Fibroblast of the conjunctiva (primary cell): ENCODE results near the gene TWIST2.

Source experiments
- DNase-seq: peaks from one replicate; pipeline ENCODE4 v3.0.0-alpha.2; 2010; ENCODE audit warnings: low read depth

TWIST2 gene

DNA sequence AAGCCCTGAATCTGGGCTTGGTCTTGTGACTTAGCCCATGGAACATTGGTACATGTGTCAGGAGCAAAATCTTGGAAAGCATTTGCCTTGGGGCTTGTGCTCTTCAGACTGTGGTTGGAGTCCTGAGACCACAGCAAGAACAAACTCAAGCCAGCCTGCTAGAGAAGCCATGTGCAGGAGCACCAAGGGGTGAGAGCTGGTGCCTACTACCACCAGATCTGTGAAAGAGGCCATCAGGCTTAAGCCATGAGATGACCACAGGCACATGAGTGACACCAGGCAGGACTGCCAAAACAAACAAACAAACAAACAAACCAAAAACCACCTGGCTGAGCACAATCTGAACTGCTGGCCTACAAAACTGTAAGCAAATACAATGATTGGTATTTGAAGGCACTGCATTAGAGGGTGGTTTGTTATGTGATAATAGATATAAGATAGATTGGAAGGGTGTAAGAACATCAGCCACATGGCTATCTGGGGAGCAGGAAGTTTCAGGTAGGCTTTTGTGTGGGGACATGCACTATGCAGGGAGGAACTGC lies 9.0 kb upstream of the TWIST2 start:
- DNase-seq: no peak

DNA sequence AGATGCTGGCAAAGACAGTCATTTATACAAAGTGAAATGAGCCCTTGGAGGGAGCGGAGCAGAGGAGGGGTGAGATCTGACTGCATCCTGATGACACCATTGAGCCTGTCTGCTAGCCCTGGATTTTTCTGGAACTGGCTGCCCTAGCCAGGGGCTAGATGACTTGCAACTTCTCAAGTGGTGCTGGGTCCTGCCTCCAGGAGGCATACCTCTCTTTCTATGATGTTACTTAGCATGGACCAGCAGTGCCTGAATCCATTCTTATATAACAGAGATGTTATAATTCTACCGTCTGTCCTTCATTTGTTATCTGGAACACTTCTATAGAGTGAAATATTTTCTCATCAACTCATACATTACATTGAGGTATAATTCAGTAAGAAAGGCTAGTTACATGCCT lies 8.5 kb upstream of the TWIST2 start:
- no peak for DNase-seq

DNA sequence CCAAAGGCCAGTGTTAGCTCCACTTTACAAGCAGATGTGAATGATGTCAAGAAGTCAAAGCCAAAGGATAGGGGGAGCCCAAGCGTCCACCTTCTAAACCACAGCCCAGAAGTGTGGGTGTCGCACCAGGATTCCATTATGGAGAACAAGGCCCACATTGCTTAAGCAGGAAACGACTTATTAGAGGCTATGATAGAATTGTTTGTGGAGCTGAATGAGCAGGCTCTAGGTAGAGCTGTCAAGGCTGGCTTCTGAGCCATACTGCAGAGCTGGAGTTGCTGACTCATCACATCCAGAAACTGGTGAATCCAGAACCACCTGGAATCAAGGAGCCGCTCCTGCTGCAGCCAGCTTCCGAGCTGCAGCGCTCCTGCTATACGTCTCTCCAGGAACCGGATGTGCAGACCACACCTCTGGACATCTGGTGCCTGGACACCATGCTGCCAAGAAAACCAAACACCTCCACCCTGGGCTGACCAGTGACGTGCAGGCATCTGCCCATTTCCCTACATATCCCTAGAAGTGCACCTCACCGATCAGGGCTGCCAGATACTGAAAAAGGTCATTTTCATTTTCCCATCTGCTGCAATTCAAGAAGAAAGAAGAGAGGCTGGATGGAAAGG lies 6.2 kb upstream of the TWIST2 start:
- no peak for DNase-seq

DNA sequence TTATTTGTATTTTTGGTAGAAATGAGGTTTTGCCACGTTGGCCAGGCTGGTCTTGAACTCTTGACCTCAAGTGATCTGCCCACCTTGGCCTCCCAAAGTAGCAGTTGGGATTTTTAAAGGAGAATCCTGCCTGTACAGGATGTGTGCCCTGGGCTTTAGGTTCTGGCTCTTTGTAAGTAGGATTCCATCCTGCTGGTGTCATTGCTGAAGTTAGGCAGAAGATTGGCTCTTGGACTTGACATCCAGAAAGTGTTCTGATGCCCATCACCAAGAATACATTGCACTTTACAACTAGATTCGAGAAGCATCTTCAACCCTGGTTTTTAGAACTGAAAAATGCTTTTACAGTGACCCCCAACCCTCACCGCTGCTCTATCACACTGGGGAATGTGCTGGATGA lies 4.4 kb upstream of the TWIST2 start:
- DNase-seq: no peak

DNA sequence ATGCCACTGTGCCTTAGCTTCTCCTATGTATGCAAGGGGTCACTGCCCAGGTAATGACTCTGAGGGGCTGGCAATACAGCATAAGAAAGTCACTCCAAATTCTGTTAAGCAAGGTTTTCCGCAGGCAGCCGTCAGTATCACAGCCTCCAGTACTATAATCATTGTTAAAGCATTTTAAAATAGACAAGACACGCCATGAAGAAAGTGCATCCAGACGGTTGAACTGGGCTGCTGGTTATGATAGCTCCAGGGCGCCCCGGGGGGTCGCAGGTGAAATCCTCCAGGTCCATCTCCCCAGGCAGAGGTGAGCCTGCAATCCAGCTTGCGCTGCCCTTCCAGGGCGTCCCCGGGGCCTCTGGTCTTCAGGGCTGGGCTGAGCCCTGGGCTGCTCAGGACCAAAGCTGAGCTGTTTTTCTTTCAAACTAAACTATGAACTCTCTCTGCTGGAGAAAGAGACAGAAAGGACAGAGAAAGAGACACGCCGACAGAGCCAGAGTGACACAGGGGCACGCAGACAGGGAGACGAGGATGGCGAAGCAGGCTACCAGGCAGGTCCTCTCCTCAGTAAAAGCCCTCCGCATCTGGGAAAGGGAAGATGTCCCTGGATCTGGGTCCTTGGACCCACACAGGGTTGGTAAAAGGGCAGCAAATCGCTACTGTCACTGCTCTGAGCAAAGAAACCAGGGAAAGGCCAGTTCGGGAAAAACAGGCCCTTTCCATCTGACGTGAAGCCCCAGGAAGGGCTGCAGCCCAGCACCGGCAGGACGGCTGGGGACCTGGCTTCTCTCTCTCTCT lies 2.1 kb upstream of the TWIST2 start:
- DNase-seq: no peak

DNA sequence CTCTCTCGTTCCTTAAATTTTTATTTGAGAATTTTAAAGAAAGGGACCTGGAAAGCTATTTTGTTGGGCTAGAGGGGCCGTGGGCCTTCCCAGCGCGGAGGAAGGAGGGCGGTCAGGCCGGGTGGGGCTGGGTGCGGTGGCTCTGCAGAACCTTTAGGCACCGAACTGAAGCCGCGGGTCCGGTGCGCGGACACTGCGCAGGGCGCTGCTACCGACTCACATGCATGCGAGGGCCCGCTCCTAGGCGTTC lies 1.6 kb upstream of the TWIST2 start:
- DNase-seq: no peak

DNA sequence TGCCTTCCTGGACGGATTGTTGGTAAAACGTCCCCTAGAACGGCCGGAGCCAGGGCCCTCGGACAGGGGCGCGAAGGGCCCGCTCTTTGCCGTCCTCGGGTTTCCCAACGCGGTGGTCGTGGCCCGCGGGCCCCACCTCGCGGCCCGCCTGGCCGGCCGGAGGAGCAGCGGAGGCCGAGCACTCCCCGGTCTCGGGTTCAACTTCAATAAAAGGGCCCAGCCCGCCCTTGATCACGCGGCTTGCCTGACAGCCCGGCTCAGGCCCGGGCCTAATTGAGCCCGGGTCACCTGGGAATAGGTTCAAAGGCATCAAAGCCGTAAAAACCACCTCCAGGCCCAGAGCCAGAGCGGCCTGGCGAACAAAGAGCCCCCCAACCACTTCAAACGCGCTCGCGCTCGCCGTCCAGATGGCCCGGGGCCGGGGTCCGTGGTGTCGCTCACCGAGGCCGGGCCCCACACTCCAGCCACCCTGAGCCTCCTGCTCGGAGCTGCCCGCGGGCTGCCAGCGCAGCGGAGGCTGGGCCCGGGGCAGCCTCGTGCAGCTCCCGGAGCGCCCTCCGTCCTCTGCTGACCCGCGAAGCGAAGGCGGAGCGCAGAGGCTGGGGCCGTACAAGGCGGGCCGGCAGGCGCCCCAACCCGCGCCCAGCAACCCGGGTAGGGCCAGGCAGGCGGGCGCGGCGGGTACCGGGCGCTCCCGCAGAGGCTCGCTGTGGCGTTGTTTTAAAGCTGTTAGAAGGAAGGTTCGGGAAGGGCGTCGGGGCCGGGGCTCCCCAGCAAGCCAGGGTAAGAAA lies 1.1 kb upstream of the TWIST2 start:
- no peak for DNase-seq

DNA sequence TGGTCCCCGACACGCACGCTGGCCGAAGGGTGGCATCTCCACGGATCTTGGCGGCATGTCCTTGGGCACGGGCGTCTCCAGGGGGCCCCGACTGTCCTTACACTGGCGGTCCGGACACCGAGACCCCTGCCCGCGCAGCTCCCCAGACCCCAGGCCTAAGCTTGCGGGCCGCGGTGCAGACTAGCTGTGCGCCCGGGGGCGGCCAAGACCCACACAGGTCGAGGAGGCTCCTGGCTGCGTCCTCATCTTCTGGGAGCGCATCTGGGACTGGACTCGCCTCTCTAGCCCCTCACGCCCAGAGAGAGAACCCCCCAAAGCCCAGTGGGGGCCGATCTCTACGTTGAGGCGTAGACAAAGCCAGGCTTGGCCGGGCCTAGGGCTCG lies 475 bp upstream of the TWIST2 start:
- DNase-seq: no peak

DNA sequence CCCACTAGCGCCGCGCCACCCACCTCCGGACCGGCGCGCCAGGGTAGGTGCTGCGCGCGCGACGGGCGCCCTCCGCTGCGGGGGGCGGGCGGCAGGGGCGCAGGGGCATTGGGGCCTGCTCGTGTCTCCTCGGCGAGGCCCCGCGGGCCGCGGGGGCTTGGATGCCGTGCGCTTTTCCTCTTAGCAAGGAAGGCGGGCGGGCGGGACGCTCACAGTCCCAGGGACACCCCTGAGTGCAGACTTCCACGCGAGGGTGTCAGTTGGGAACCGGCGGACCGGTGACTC lies 748 bp downstream of the TWIST2 start:
- DNase-seq: no peak

DNA sequence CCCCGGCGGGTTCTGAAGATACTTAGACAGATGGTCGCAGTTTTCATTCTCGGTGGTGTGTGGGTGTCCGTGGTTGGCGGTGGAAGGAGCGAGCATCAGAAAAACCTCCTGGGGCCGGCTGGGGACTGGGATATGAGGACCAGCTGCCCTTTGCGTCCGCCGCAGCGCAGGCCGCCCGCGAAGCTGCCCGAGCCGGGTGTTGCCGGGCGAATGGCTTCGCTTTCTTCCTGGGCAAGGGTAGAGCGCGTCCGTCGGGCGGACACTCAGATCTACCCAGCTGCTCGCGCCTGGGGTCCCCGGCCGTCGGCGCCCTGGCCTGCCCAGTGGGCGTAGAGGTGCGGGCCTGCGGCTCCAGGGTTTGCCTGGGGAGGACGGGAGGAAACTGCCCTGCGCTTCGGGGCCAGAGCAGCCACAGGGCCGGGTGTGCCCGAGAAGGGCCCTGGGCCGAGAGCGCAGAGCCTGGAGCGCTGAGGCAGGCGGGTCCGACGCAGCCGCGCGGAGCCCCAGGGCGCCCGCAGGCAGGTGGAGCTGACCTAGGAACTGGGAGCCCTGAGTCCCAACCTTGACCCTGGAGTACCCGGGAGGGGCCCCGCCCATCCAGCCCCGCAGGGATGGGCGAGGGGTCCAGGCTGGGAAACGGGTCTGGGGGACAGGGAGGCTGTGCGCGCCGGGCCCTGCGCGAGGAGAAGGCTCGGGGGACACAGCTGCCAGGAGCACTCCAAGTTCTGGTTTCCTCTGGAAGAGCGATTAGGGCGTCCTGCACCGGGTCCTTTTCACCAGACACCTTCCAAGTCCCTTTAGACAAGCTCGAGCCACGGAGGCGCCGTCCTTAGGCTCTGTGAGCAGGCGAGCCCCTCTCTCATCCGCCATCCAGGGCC lies 1.3 kb downstream of the TWIST2 start:
- no peak for DNase-seq

DNA sequence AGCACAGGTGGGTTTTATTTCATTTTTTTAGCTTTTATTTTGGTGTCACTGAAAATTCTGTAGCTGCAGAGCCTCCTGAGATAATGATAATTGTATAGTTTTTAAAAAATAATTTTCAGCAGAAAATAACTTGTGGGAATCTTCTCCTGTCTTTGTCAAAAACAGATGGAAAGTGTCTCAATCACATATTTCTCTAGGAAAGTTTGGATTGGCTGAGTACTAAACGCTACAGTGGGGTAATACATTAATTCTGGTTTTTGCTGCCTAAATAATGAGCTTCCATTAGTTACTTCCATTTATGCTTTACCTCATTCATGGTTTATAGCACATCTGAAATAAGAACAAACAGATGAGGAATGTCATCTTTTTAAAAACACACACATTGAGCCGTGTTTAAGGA lies 2.2 kb downstream of the TWIST2 start:
- no peak for DNase-seq

DNA sequence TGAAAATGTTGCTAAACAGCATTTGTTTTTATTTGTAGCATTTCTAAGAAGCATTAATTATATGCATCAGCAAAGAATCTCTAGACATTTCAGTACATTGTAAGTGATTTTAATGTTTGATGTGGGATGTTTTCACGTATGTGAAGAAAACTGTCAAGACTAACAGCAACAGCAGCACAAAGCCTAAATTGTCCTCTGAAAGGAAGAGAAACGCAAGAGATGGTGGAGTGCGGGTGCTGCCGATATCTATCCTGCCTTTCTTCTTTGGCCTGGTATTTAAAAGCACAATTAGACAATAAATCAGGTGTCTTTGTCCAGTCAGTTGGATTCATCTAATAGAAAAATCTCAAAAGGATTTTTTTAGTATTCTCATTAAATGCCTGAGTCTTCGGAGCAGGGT lies 3.1 kb downstream of the TWIST2 start:
- DNase-seq: no peak

DNA sequence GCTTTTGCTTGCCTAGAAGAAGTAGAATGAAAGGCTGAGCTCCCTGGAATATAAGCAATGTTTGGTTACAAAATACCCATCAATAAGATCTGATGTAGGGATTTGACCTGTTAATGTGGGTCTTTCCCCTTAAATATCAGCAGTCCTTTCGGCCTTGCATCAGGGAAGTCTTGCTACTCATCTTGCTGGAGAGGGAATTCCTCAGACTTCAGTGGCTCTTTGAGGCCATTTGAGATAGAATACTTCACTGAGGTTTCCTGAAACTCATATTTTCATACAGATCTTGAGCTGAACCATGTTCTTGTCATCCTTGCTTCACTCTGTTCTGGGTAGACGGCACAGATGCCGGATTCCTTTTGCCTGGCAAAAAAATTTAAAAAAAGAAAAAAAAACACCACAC lies 3.9 kb downstream of the TWIST2 start:
- DNase-seq: no peak

DNA sequence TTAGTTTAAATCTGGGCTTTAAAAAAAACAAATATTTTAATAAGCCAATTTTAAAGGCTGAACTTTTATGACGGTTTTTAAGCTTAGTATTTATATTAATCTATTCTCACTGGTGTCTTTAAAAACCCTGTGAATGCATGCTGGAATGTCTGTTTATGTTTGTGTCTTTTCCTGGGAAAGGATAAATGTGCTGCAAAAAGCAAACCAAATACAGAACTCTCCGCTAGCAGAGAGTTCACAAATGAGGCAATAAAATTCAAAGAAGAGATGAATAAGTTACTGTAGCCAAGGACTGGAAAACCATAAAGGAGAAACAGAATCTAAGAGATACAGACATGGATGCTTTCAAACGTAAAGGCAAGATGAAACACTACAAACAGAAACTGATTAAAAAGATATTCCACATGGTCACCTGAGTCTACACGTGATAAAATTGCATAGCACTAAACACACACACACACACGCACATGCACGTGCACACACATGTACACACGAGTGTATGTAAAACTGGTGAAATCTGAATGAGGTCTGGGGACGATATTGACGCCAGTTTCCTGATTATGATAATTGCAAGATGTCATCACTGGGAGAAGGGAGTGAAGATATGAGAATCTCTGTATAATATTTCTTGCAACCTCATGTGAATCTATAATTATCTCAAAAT lies 4.5 kb downstream of the TWIST2 start:
- DNase-seq: no peak

DNA sequence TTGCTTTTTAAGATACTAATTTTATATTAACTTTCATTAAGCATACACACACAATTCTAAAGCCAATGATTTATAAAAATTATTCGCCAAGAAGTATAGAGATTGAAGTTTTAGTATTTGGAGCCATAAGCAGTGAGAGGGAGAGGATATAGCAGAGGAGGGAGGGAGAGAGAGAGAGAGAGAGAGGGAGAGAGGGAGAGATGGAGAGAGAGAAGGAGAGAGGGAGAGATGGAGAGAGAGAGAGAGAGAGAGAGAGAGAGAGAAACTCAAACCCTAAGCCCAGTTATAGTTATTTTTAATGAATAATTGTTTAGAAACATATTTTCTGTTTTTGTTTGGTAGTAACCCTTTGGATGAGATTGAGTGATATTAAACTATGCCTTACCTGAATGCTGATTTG lies 5.3 kb downstream of the TWIST2 start:
- DNase-seq: no peak

DNA sequence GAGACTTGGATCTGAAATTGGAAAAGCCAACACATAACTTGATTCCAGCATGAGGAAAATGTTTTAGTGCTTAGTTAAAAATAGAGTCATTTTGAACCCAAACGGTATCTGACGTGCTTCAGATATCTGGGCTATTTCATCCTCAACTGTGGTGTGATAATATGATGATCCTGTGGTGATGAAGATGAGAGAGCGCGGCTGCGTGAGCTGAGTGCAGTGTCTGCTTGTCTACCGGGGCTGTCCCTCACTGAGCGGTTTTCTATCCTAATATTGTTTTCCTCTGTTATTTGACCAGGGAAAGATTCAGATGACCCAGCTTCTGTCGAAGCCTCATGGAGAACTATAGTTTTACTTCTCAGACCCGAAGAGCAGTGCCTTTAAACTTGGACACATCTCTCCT lies 5.8 kb downstream of the TWIST2 start:
- no peak for DNase-seq

DNA sequence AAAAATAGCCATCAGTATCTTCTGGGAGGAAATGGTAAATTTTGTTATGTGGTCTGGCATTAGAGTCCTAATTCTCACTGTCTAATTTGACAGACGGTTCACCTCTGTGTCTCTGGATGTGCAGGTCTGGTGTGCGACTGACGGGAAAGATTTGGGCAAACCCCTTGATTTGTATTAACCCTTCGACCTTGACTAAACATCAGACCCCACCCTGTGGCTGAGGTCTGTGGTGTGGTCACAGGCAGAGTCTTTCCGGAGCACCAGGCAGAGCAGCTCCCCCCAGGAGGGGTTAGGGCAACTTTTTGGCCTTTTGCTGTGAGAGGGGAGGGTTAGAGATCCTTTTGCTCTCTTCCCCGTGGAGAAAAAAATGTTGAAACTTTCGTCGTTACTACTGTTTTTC lies 6.4 kb downstream of the TWIST2 start:
- DNase-seq: no peak

DNA sequence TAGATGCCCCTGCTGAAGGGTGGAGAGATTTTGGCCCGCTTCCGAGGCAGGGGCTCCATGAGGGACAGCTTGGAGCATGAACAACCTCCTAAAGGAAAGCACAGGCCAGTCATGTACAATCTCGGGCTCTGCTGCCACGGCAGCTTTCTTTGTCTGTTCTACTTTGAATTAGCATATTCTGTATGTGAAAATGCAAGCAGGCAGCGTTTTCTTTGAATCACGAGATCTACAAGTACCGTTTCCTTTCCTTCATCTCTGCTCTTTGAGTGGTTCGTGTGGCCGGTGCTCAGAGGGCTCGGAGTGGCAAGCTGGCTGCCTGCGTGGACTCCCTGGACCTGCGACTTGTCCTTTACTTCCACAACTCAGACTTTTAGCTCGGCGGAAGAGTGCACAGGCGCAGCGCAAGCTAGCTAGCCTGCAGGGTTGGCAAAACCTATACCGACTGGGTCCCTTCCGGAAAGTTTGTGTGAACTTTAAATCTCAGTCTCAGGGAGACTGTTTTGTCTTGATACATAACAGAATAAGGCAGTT lies 6.9 kb downstream of the TWIST2 start:
- DNase-seq: no peak

DNA sequence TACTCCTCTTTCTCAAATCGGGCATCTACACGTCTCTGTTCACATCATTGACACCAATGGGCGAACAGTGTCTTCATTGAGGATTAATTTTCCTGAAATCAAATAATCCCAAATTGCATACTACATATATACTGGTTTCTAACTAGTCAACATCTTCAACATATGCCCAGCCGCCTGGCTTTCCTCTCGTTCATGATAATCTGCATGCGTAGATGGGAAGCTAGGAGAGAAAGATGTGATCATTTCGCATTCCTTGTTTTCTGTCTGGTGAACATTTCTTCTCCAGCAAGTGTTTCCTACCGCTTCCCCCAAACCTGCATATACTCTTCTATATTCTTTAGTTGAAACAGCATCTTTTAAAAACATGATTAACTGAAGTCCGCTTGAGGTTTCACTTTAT lies 7.4 kb downstream of the TWIST2 start:
- DNase-seq: no peak

DNA sequence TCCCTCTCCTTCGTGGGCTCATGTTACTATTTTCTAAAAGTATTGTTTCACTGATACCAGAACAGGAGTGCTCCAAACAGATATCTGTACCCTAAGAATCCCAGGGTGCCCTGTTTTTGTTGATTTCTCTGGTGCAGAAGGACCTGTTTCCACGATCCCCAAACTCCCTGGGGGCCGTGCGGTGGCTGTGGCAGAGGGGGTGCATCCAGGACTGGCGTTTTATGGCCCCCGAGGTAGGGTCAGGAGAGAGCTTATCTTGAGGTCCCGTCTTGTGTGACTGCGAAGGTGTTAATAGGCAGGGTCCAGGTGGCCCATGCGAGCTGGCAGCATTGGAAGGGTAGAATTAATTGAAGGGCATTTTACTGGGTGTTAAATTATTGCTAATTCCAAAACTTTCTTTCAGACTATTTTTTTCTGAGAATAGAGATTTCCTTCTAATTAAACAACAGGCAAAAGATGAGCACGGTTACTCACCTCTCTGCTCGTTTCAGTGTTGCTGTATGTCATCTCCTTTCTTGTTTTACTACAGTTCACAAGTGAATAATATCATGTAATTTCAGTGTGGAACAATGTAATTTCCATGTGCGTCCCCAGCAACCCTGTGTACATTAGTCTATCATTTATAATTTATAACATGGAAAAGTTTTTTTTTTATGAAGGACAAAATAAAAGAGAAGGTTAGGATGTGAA lies 8.2 kb downstream of the TWIST2 start:
- no peak for DNase-seq
